ENCODE data around the gene CFAP53. TPM values are rescaled to one million over a fixed set of nuclear protein-coding genes. Genes with fewer than 3 reads are reported as not detected.
A peak's percentile ranks its signal among the peaks of the same experiment; 100 is the strongest.

Gene CFAP53
- total and polyA plus RNA-seq, 2 of the 13 experiments (the other 11 are each of a cell fraction or from before 2014, with no cell fraction given) = 0.05 to 0.07 TPM

- no peak for TF ChIP-seq MEIS2 (CRISPR knock-in tag; IDR thresholded peaks at IDR 0.05)
- no peak for TF ChIP-seq ZNF18 (CRISPR knock-in tag; IDR thresholded peaks at IDR 0.05; ENCODE audit: insufficient replicate concordance)
- TF ChIP-seq HNRNPUL1 (IDR thresholded peaks at IDR 0.05; ENCODE audit: low read depth, low read length) = no peak
- no peak for TF ChIP-seq RBM22 (optimal IDR thresholded peaks at IDR 0.05; ENCODE audit: low read length)
Measured at GRCh38 chr18:50190926-50191325, 75.4 kb downstream of the CFAP53 start (continued).

DNA sequence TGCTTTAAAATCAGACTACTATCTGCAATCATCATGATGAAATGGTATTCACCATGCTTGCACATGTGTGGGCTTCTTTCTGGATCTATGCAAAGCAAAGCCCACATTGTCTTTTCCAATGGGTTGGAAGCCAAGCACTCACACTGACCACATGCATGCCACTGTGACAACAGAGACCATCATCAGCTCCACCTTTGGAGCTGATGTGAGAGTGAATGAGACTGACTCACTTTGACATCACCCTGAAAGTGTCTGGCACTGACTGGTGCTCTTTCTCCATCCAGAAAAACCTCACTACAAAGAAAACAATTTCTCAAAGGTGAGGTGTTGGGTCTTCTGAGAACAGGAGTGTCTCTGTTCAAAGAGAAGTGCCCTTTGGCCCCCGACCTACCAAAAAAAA is 76.1 kb downstream of the CFAP53 start:
- 11% methylated on average over 1 of the region's 1 CpG for WGBS (ENCODE audit: low lambda C conversion rate)
- Histone ChIP-seq H3K4me2 (ENCODE audit: low read depth, low read length) (no peak overlapping the region), H3K9me3 (ENCODE audit: low read length) (no peaks in the 10 kb centered on the region), H3K27me3 (ENCODE audit: control insufficient read depth in 1 of 2, insufficient read depth in 2 of 2, low read length in 2 of 2) (no peaks in the 10 kb centered on the region), H3K27ac (ENCODE audit: extremely low read length, insufficient read depth, low read length) (no peak overlapping the region), H2AFZ (ENCODE audit: low read length) (no peak overlapping the region), H3K79me2 (ENCODE audit: insufficient read depth, low read length) (peaks cover 11% of the 10 kb centered on the region), H3K4me3 (replicated peaks in 1 of 3; ENCODE audit: insufficient read depth in 1 of 3, low read depth in 2 of 3, low read length in 3 of 3) (no peak overlapping the region), H3K9ac (ENCODE audit: insufficient read depth, low read depth, low read length) (no peak overlapping the region), H4K20me1 (ENCODE audit: insufficient read depth, low read length) (no peaks in the 10 kb centered on the region), H3K4me1 (ENCODE audit: insufficient read depth, low read length) (peaks cover 43% of the 10 kb centered on the region), H3K36me3 (replicated peaks in 1 of 2; ENCODE audit: control insufficient read depth in 1 of 2, insufficient read depth in 2 of 2, low read length in 2 of 2) (no peaks in the 10 kb centered on the region)
- in situ Hi-C loops (cut with HindIII; ENCODE audit: extremely low pct_ligation_motif_present, low pct_unique_long_range_greater_than_20kb) (loop anchor here (10.0 kb wide), 1 partner anchor 275 kb away; no protein-coding TSS in a partner anchor), intact Hi-C loops (cut with micrococcal nuclease; ENCODE audit: unreplicated experiment) (no loop called here)
- no peak for ATAC-seq
- no TSS peak for BruUV-seq (replicated peaks)
- ChIA-PET CTCF (ENCODE audit: low intra/inter-chr PET ratio, low total read pairs) (no interaction called here), POLR2A (no interaction called here)
- peak; percentile 12 for DNase-seq (ENCODE audit: low spot score)
- FAIRE-seq = no peak
- TF ChIP-seq, protein P1, sequence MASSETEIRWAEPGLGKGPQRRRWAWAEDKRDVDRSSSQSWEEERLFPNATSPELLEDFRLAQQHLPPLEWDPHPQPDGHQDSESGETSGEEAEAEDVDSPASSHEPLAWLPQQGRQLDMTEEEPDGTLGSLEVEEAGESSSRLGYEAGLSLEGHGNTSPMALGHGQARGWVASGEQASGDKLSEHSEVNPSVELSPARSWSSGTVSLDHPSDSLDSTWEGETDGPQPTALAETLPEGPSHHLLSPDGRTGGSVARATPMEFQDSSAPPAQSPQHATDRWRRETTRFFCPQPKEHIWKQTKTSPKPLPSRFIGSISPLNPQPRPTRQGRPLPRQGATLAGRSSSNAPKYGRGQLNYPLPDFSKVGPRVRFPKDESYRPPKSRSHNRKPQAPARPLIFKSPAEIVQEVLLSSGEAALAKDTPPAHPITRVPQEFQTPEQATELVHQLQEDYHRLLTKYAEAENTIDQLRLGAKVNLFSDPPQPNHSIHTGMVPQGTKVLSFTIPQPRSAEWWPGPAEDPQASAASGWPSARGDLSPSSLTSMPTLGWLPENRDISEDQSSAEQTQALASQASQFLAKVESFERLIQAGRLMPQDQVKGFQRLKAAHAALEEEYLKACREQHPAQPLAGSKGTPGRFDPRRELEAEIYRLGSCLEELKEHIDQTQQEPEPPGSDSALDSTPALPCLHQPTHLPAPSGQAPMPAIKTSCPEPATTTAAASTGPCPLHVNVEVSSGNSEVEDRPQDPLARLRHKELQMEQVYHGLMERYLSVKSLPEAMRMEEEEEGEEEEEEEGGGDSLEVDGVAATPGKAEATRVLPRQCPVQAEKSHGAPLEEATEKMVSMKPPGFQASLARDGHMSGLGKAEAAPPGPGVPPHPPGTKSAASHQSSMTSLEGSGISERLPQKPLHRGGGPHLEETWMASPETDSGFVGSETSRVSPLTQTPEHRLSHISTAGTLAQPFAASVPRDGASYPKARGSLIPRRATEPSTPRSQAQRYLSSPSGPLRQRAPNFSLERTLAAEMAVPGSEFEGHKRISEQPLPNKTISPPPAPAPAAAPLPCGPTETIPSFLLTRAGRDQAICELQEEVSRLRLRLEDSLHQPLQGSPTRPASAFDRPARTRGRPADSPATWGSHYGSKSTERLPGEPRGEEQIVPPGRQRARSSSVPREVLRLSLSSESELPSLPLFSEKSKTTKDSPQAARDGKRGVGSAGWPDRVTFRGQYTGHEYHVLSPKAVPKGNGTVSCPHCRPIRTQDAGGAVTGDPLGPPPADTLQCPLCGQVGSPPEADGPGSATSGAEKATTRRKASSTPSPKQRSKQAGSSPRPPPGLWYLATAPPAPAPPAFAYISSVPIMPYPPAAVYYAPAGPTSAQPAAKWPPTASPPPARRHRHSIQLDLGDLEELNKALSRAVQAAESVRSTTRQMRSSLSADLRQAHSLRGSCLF (CRISPR knock-in tag; IDR thresholded peaks at IDR 0.05; ENCODE audit: borderline replicate concordance) = no peak
- no peak for TF ChIP-seq ZSCAN22 (CRISPR knock-in tag; IDR thresholded peaks at IDR 0.05)
- TF ChIP-seq, protein P2, sequence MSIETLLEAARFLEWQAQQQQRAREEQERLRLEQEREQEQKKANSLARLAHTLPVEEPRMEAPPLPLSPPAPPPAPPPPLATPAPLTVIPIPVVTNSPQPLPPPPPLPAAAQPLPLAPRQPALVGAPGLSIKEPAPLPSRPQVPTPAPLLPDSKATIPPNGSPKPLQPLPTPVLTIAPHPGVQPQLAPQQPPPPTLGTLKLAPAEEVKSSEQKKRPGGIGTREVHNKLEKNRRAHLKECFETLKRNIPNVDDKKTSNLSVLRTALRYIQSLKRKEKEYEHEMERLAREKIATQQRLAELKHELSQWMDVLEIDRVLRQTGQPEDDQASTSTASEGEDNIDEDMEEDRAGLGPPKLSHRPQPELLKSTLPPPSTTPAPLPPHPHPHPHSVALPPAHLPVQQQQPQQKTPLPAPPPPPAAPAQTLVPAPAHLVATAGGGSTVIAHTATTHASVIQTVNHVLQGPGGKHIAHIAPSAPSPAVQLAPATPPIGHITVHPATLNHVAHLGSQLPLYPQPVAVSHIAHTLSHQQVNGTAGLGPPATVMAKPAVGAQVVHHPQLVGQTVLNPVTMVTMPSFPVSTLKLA (IDR thresholded peaks at IDR 0.05) = no peak
- TF ChIP-seq KDM3A (CRISPR knock-in tag; IDR thresholded peaks at IDR 0.05; ENCODE audit: low read depth) = no peak
- TF ChIP-seq CREB1 (IDR thresholded peaks at IDR 0.05) = no peak
- TF ChIP-seq CREB1 (CRISPR knock-in tag; IDR thresholded peaks at IDR 0.05) = no peak
- no peak for TF ChIP-seq SP2 (CRISPR knock-in tag; IDR thresholded peaks at IDR 0.05)
- TF ChIP-seq TARDBP (CRISPR knock-in tag; IDR thresholded peaks at IDR 0.05) = no peak
- TF ChIP-seq NR3C1 (CRISPR knock-in tag; IDR thresholded peaks at IDR 0.05) = no peak
- TF ChIP-seq RARA (CRISPR knock-in tag; IDR thresholded peaks at IDR 0.05) = no peak
- TF ChIP-seq MXD1 (CRISPR knock-in tag; IDR thresholded peaks at IDR 0.05) = no peak
- TF ChIP-seq ZFP62 (CRISPR knock-in tag; IDR thresholded peaks at IDR 0.05) = no peak
